BLaER1 treated with 17β-estradiol and CSF1 and Interleukin-3, amounts not matched to agents 10 nM and 100 nM (cell line): ENCODE data around the gene DNAJC5.

Experiments used
- H3K27ac ChIP-seq, 11 experiments: shearing (Covaris generic); formaldehyde crosslinking; 2 replicates each; pipeline ENCODE4 v1.8.1; 2022
- H3K27me3 ChIP-seq, 11 experiments: shearing (Covaris generic); formaldehyde crosslinking; 2 replicates each; pipeline ENCODE4 v1.8.1; 2022
- H3K36me3 ChIP-seq, 11 experiments: shearing (Covaris generic); formaldehyde crosslinking; 2 replicates each; pipeline ENCODE4 v1.8.1; 2022
- H3K4me1 ChIP-seq, 10 experiments: shearing (Covaris generic); formaldehyde crosslinking; 2 replicates each; pipeline ENCODE4 v1.8.1; 2022
- H3K4me2 ChIP-seq, 11 experiments: shearing (Covaris generic); formaldehyde crosslinking; 2 replicates each; pipeline ENCODE4 v1.8.1; 2022
- H3K4me3 ChIP-seq, 10 experiments: shearing (Covaris generic); formaldehyde crosslinking; 2 replicates each; pipeline ENCODE4 v1.8.1; 2022
- H3K9ac ChIP-seq, 11 experiments: shearing (Covaris generic); formaldehyde crosslinking; 2 replicates each; pipeline ENCODE4 v1.8.1; 2022
- H3K9me3 ChIP-seq, 11 experiments: shearing (Covaris generic); formaldehyde crosslinking; replicated peaks in 1 of 11; 2 replicates each; pipeline ENCODE4 v1.8.1; 2022
- H4K20me1 ChIP-seq, 11 experiments: shearing (Covaris generic); formaldehyde crosslinking; 2 replicates each; pipeline ENCODE4 v1.8.1; 2022
- Cebpa-rat ChIP-seq, 11 experiments: shearing (Covaris generic); IDR thresholded peaks; 2 replicates each; pipeline ENCODE4 v1.8.1; 2022

DNAJC5 gene

GRCh38 chr20:63892402-63892801, 2.5 kb upstream of the DNAJC5 start:
- no peak for TF ChIP-seq Cebpa-rat (IDR thresholded peaks at IDR 0.05)
- peaks cover 51 to 69% (median 56%) of the 10 kb centered on the region in 11 experiments for H3K36me3 ChIP-seq
- H3K4me3 ChIP-seq: no peak overlapping the region
- H3K27ac ChIP-seq: no peak overlapping the region
- H3K4me2 ChIP-seq: no peak overlapping the region
- H3K9me3 ChIP-seq: no peaks in the 10 kb centered on the region
- H3K27me3 ChIP-seq: no peaks in the 10 kb centered on the region
- peak overlapping the region in 3 of 11 experiments; percentile 2 to 14 (median 12); a peak in 2 of 22 replicates for H3K9ac ChIP-seq
- H3K4me1 ChIP-seq: peaks cover 40 to 78% (median 57%) of the 10 kb centered on the region in 10 experiments
- H4K20me1 ChIP-seq: peaks cover 58 to 86% (median 82%) of the 10 kb centered on the region in 11 experiments

GRCh38 chr20:63893999-63894357, 948 bp upstream of the DNAJC5 start:
- peaks cover 44 to 69% (median 55%) of the 10 kb centered on the region in 11 experiments for H3K36me3 ChIP-seq
- H4K20me1 ChIP-seq: peaks cover 60 to 86% (median 82%) of the 10 kb centered on the region in 11 experiments
- peak overlapping the region in 10 of 11 experiments; percentile 45 to 95 (median 90); a peak in 14 of 22 replicates for H3K27ac ChIP-seq
- H3K27me3 ChIP-seq: no peaks in the 10 kb centered on the region
- peak overlapping the region; percentile 80 to 96 (median 86) for H3K4me2 ChIP-seq
- H3K4me1 ChIP-seq: peaks cover 56 to 78% (median 66%) of the 10 kb centered on the region in 10 experiments
- TF ChIP-seq Cebpa-rat (IDR thresholded peaks at IDR 0.05): no peak
- peak overlapping the region; percentile 2 to 94 (median 88); a peak in 17 of 22 replicates for H3K9ac ChIP-seq
- peak overlapping the region in 7 of 10 experiments; percentile 11 to 82 (median 75); a peak in 6 of 20 replicates for H3K4me3 ChIP-seq
- H3K9me3 ChIP-seq: no peaks in the 10 kb centered on the region

GRCh38 chr20:63895202-63895951, 451 bp downstream of the DNAJC5 start:
- H3K27me3 ChIP-seq: no peaks in the 10 kb centered on the region
- H3K4me3 ChIP-seq: peak overlapping the region; percentile 62 to 82 (median 73)
- H3K4me1 ChIP-seq: peaks cover 60 to 78% (median 66%) of the 10 kb centered on the region in 10 experiments
- H3K36me3 ChIP-seq: peaks cover 30 to 65% (median 47%) of the 10 kb centered on the region in 11 experiments
- H3K9ac ChIP-seq: peak overlapping the region; percentile 83 to 94 (median 90)
- H3K9me3 ChIP-seq: no peaks in the 10 kb centered on the region
- H3K27ac ChIP-seq: peak overlapping the region; percentile 82 to 95 (median 92)
- H3K4me2 ChIP-seq: peak overlapping the region; percentile 81 to 100 (median 95)
- peaks cover 64 to 86% (median 82%) of the 10 kb centered on the region in 11 experiments for H4K20me1 ChIP-seq
- no peak for TF ChIP-seq Cebpa-rat (IDR thresholded peaks at IDR 0.05)

GRCh38 chr20:63895952-63896263, 982 bp downstream of the DNAJC5 start:
- Histone ChIP-seq H3K9ac (peak overlapping the region; percentile 83 to 94 (median 90)), H3K4me2 (peak overlapping the region; percentile 81 to 100 (median 95)), H3K36me3 (peaks cover 24 to 62% (median 44%) of the 10 kb centered on the region in 11 experiments), H3K9me3 (no peaks in the 10 kb centered on the region), H4K20me1 (peaks cover 65 to 86% (median 82%) of the 10 kb centered on the region in 11 experiments), H3K27me3 (no peaks in the 10 kb centered on the region), H3K27ac (peak overlapping the region; percentile 82 to 95 (median 92)), H3K4me3 (peak overlapping the region; percentile 62 to 82 (median 73)), H3K4me1 (peaks cover 60 to 78% (median 66%) of the 10 kb centered on the region in 10 experiments)
- TF ChIP-seq Cebpa-rat (IDR thresholded peaks at IDR 0.05): no peak

- Histone ChIP-seq H3K9ac (peak overlapping the region; percentile 83 to 94 (median 90)), H3K27ac (peak overlapping the region; percentile 82 to 95 (median 92); a peak in 21 of 22 replicates), H3K36me3 (peaks cover 19 to 62% (median 44%) of the 10 kb centered on the region in 11 experiments), H3K4me3 (peak overlapping the region; percentile 62 to 82 (median 73)), H4K20me1 (peaks cover 65 to 86% (median 82%) of the 10 kb centered on the region in 11 experiments), H3K4me2 (peak overlapping the region; percentile 81 to 100 (median 95)), H3K4me1 (peaks cover 62 to 78% (median 69%) of the 10 kb centered on the region in 10 experiments), H3K27me3 (no peaks in the 10 kb centered on the region), H3K9me3 (no peaks in the 10 kb centered on the region)
- no peak for TF ChIP-seq Cebpa-rat (IDR thresholded peaks at IDR 0.05)
These were observed 1.6 kb downstream of the DNAJC5 start for GRCh38 chr20:63896264-63897105.

- Histone ChIP-seq H3K4me2 (peak overlapping the region; percentile 81 to 100 (median 95)), H3K27me3 (no peaks in the 10 kb centered on the region), H3K4me1 (peaks cover 75 to 83% (median 78%) of the 10 kb centered on the region in 10 experiments), H4K20me1 (peaks cover 65 to 86% (median 82%) of the 10 kb centered on the region in 11 experiments), H3K4me3 (peak overlapping the region in 5 of 10 experiments; percentile 62 to 82 (median 76); a peak in 7 of 20 replicates), H3K9ac (peak overlapping the region; percentile 83 to 94 (median 90); a peak in 16 of 22 replicates), H3K27ac (peak overlapping the region in 10 of 11 experiments; percentile 75 to 95 (median 92); a peak in 15 of 22 replicates), H3K36me3 (peaks cover 11 to 57% (median 37%) of the 10 kb centered on the region in 11 experiments; a peak in 21 of 22 replicates), H3K9me3 (no peaks in the 10 kb centered on the region)
- no peak for TF ChIP-seq Cebpa-rat (IDR thresholded peaks at IDR 0.05)
These were observed 3.1 kb downstream of the DNAJC5 start for GRCh38 chr20:63897978-63898561.

GRCh38 chr20:63898882-63899558, 4.1 kb downstream of the DNAJC5 start:
- Histone ChIP-seq H3K9ac (peak overlapping the region; percentile 2 to 94 (median 56); a peak in 14 of 22 replicates), H3K27me3 (no peaks in the 10 kb centered on the region), H3K36me3 (peaks cover 17 to 63% (median 46%) of the 10 kb centered on the region in 11 experiments; a peak in 21 of 22 replicates), H3K4me3 (peak overlapping the region in 2 of 10 experiments; percentile 76 to 82; a peak in 3 of 20 replicates), H3K27ac (peak overlapping the region in 10 of 11 experiments; percentile 2 to 94 (median 90); a peak in 19 of 22 replicates), H4K20me1 (peaks cover 70 to 86% (median 82%) of the 10 kb centered on the region in 11 experiments), H3K4me2 (peak overlapping the region; percentile 54 to 100 (median 93); a peak in 21 of 22 replicates), H3K9me3 (no peaks in the 10 kb centered on the region), H3K4me1 (peaks cover 76 to 85% (median 82%) of the 10 kb centered on the region in 10 experiments)
- no peak for TF ChIP-seq Cebpa-rat (IDR thresholded peaks at IDR 0.05)
